ENCODE results near the gene DMRT1. TPM values are rescaled to one million over a fixed set of nuclear protein-coding genes. Genes with fewer than 3 reads are reported as not detected.
"Not testable (repeated sequence)": the region's sequence is repeated elsewhere in the genome, so short reads cannot be mapped to it uniquely, and the experiment has no call there.

DMRT1 gene
- total RNA-seq, 1 experiment from 2014 or later: not detected

DNA sequence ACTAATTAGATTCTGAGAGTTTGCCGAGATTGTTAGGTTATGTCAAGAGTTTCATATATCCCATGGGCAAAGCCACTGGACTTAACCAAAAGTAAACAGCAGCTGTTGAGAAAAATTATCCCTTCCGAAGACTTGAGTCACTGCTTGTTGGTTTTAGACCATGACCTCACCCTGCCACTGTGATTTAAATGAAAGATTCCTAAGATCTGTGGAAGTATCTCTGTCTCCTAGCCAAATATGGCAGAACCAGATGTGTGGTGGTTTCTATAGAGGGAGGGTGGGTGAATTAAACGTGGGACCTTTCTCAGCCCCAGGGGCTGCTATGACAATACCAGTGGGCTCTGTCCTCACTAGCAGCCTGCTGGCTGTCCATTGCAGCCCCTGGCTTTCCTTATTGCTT, 154.3 kb downstream of the DMRT1 start:
- no peak for DNase-seq (ENCODE audit: low read depth)

DNA sequence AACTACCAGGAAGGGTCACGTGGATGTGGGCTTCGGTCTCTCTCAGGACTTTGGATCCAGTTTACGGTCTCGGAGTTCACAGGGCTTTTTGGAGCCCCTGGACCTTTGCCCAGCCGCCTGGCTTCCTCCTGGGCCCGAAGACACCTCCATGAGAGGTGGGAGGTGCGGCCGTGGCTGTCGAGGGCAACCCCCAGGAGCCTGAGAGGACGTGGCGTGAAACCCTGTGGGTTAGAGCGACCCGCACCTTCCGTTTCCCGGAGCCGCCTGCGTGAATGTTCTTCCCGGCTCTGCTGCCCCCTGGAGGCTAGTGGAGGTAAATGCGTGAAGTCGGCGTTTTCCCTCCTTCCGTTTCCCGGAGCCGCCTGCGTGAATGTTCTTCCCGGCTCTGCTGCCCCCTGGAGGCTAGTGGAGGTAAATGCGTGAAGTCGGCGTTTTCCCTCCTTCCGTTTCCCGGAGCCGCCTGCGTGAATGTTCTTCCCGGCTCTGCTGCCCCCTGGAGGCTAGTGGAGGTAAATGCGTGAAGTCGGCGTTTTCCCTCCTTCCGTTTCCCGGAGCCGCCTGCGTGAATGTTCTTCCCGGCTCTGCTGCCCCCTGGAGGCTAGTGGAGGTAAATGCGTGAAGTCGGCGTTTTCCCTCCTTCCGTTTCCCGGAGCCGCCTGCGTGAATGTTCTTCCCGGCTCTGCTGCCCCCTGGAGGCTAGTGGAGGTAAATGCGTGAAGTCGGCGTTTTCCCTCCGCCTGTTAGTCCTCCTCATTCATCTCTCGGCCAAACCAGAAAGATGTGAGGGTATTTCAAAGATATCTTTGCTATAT, 157.0 kb downstream of the DMRT1 start:
- DNase-seq (ENCODE audit: low read depth): not testable (repeated sequence)

DNA sequence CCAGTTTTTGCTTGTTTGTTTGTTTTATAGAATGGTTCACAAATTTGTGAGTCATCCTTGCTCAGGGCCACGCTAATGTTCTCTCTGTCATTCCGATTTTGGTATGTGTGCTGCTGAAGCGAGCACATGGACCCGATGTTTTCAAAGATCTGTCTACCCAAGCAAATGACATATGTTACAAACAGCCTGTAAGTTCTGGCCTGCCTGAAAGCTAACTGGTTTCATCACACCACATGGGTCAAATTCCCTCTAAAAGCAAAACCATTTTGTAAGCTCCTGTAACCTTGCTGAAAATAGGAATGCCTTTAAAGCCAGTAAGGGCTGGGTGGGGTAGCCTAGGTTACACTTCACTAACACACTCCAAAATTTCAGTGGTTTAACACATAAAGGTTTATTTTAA, 160.3 kb downstream of the DMRT1 start:
- DNase-seq (ENCODE audit: low read depth): no peak

DNA sequence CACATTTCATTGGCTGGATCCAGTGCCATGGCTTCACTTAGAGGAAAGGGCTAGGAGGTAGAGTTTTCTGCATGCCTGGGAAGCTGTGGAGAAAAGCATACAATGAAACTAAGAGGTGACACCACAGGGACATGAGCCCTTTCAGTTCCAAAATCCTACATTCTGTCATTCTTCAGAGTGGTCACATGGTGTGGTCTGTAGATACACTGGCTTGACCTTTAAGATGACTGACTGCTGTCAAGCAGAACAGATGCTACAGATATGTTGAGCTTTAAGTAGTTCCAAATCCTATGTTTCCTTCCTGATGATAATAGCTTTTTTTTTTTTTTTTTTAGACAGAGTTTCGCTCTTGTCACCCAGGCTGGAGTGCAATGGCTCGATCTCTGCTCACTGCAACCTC, 161.2 kb downstream of the DMRT1 start:
- DNase-seq (ENCODE audit: low read depth): no peak

DNA sequence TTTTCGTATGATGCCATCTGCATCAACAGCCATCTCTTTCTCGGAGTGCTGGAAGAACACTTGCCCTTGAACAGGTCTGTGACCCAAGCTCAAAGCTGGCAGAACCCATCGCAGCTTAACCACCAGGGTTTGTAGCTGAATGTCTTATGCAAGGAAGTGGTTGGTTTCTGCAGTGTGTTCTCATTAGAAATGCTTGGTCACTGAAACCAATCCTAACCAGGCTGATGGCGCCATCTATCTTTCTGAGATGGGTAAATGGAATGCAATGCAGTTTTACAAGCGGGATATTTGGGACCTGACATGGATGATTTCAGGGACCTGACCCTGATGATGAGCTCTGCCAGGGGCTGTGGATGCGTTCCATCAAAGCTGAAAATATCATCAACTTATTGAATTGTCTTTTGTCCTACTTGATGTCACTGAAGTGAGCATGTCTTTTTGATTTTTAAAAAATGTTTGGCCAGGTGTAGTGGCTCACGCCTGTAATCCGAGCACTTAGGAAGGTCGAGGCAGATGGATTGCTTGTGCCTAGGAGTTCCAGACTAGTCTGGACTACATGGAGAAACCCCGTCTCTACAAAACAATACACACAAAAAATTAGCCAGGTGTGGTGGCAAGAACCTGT, 163.7 kb downstream of the DMRT1 start:
- peak; percentile 54 for DNase-seq (ENCODE audit: low read depth)

DNA sequence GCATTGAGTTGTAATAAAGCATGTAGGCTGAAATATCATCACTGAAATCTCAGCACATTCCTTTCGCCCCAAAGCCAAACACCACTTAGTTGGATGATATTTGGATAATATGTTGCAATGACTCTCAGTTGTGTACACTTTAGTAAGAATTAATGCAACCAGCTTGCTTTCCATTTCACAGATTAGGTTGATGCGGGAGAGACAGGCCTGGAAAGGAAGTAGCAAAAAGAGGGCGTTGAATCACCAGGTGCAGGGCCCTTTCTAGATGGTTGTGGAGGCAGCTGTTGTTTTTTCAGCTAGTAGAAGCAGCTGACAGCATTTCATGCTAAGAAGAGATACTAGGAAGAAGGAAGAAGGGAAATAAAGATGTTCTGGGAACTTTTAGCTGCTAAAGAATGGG, 165.8 kb downstream of the DMRT1 start:
- DNase-seq (ENCODE audit: low read depth): no peak

DNA sequence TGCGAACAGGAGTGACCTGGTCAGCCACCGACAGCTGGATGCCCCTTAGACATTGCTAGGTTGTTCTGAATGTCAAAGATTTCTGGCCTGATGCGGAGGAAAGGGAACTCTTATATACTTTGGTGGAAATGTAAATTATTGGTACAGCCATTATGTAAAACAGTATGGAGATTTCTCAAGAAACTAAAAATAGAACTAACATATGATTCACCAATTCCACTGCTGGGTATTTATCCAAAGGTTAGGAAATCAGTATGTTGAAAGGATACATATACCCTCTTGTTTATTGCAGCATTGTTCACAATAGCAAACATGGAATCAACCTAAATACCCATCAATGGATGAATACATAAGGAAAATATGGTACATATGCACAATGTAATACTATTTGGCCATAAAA, 166.7 kb downstream of the DMRT1 start:
- no peak for DNase-seq (ENCODE audit: low read depth)

DNA sequence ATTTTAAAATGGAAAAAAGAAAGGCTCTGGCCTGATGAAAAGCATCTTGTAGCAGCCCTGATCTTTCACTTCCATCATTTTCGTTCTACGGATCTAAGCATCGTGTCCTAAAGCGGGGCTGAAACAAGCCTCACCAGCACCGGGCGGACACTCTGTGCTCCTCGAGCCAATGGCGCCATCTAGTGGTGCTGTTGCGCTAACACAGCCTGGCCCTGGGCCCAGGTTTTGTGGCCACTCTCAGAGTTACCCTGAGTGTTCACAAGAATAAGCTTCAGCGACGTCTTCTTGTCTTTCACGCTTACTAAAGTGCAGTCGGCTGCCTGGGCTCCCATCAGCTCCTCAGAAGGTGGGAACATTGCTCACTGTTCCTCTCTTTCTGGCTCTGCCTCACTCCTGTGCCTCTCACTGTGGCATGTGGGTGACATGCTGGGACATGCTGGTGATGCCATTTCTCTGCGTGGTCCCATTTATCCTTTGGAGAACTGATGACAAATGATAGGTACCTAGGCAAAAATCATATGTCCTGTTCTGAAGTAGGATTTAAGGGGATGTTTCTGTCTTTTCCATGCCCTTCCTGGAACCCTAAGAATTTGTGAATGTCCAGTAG, 167.7 kb downstream of the DMRT1 start:
- DNase-seq (ENCODE audit: low read depth): peak; percentile 72

- no peak for DNase-seq (ENCODE audit: low read depth)
Measured at GRCh38 chr9:1013021-1013420, 171.5 kb downstream of the DMRT1 start.

- DNase-seq (ENCODE audit: low read depth): no peak
Measured at GRCh38 chr9:1014225-1014624, 172.7 kb downstream of the DMRT1 start.

- DNase-seq (ENCODE audit: low read depth): no peak
Measured at GRCh38 chr9:1014640-1015039, 173.1 kb downstream of the DMRT1 start.

GRCh38 chr9:1018121-1018520, 176.6 kb downstream of the DMRT1 start:
- DNase-seq (ENCODE audit: low read depth): peak; percentile 35

Small RNA genes lying within 50 kb of the gene (small RNA-seq; reads per million reads assigned to genes)
- gene RNU6-1073P: not detected

Other genes starting within 250 kb of the DMRT1 start
- gene DMRT3, start 135.0 kb downstream of the DMRT1 start, total RNA-seq (2014; rRNA removed; shearing (Covaris generic)): not detected in 2 replicates
- gene DMRT2, start 208.7 kb downstream of the DMRT1 start, total RNA-seq (2014; rRNA removed; shearing (Covaris generic)): not detected in 2 replicates

All from HT1080 (cell line).